ENCODE data around the gene SLCO4A1.

SLCO4A1 gene

DNA sequence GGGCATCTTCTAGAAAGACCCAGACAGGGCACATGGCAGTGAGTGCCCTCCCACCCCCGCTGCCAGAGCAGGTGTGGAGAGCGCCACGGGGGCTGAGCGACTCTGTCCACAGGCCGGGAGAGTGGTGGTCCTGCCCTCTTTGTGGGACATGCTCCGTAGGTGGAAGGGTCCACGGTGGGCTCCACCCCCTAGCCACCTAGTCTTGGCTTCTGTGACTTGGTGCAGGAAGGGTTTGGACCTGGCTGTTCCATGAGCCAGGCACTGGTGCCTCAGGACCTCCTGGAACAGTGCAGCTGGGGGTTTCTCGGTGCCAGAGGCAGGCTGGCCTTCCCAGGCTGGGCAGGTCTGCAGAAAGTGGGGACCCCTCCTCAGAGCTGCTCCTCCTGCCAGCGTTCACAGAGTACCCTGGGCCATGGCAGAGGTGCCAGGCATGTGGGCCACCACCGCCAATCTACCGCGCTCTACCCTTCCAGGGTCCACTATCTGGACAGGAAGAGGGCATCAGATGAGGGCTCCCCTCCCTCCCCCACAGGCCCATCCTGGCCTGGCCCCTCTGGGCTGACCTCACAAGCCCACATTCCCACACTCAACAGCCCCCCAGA, 23.0 kb downstream of the SLCO4A1 start:
- no peak for DNase-seq (ENCODE audit: low read depth)
- no peak for TF ChIP-seq CTCF (conservative IDR thresholded peaks at IDR 0.05; ENCODE audit: low read length)

DNA sequence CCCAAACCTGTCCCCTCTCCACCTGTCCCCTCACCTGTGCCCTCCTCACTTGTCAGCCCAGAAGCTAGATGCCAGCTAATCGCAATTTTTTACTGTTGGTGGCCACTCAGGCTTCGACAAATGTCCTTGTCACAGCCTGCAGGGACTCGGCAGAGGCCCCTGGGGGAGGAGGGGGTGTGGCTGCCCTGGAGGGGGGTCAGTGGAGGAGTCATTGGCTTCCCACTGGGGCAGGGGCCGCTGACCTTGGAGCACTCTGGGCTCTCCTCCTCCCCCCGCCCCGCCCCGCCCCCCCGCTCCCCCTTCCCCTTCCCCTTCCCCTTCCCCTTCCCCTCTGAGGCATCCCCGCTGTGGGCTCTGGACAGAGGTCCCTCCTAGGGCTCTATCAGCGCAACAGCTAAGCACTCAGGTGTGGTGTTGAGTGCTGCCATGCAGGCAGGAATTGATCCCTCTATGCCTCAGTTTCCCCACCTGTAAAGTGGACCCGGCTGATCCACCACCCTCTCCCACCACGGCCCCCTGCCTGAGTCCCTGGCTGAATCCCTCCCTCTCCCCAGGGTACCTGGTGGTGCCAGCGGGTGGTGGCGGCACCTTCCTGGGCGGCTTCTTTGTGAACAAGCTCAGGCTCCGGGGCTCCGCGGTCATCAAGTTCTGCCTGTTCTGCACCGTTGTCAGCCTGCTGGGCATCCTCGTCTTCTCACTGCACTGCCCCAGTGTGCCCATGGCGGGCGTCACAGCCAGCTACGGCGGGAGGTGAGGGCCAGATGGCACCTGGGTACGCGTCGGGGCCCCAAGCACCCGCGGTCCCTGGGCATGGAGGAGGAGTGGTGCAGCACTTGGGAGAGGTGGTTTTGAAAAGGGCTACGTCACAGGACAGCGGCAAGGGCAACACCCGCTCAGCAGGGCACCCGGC, 23.8 kb downstream of the SLCO4A1 start:
- no peak overlapping the region for H3K4me3 ChIP-seq (ENCODE audit: low read length)
- no peak for DNase-seq (ENCODE audit: low read depth)
- no peak for TF ChIP-seq CTCF (conservative IDR thresholded peaks at IDR 0.05; ENCODE audit: low read length)

More for the DNA sequence above, 23.0 kb downstream of the SLCO4A1 start:
- no peak overlapping the region for H3K4me3 ChIP-seq (ENCODE audit: low read length)

DNA sequence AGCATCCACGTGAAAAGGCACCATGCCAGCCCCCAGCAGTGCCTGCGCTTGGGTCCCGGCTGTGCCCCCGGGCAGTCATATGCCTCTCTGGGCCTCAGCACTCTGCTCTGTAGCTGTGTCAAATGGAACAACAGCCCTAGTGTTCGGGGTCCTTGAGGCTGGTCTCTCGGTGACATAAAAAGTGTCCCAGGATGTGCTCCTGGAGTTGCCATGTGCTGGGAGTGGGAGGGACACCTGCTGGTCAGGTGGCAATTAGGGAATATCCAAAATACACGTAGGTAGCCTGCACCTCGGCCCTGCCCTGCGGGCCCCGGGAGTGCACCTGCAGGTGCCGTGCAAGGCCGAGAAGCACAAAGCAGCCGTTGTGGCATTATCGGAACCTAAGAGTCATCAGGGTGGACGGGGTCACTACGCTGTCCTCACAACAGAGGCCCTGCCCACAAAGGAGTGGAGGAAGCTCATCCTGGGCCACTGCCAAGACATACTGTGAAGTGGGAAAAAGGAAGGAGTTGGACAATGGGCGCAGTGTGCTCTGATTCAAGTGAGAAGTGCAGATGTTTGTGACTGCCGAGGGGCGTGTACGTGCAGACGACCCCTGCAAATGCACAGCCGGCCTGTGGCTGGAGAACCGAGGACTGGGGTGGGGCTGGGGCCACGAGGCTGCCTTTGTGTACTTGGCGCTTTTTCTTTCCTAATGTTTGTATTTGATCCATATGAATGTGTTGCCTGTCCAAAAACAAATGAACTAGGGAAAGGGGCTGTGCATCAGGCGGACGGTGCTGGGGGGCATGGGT, 24.6 kb downstream of the SLCO4A1 start:
- no peak overlapping the region for H3K4me3 ChIP-seq (ENCODE audit: low read length)
- DNase-seq (ENCODE audit: low read depth), result no peak
- TF ChIP-seq CTCF (conservative IDR thresholded peaks at IDR 0.05; ENCODE audit: low read length), result no peak

GRCh38 chr20:62667530-62668440, 25.5 kb downstream of the SLCO4A1 start:
- no peak overlapping the region for H3K4me3 ChIP-seq (ENCODE audit: low read length)
- no peak for TF ChIP-seq CTCF (conservative IDR thresholded peaks at IDR 0.05; ENCODE audit: low read length)
- no peak for DNase-seq (ENCODE audit: low read depth)

DNA sequence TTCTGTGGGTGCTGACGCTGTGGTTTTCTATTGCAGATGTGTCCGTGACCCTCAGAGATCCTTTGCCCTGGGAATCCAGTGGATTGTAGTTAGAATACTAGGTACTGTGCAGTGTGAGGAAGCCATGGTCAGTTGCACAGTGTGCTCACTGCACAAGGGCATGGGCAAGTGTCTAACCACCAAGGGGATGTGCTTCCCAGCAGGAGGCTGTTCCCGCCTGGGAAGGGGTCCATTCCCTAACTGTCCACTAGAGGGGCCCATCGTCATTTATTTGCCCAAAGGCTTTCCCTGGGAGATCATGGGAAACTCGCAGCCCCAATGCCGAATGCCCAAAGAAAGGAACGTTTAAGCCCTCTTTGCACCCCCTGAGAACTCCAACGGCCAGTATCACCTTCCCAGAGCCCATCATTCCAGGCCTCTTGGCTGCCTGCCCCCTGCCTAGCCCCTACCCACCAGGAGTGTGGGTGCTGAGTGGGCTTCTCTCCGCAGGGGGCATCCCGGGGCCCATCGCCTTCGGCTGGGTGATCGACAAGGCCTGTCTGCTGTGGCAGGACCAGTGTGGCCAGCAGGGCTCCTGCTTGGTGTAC, 26.2 kb downstream of the SLCO4A1 start:
- peak; percentile 68 for DNase-seq (ENCODE audit: low read depth)
- TF ChIP-seq CTCF (conservative IDR thresholded peaks at IDR 0.05; ENCODE audit: low read length), result peak; percentile 91
- H3K4me3 ChIP-seq (ENCODE audit: low read length), result no peak overlapping the region

GRCh38 chr20:62669249-62669648, 26.9 kb downstream of the SLCO4A1 start:
- DNase-seq (ENCODE audit: low read depth), result no peak
- no peak overlapping the region for H3K4me3 ChIP-seq (ENCODE audit: low read length)
- no peak for TF ChIP-seq CTCF (conservative IDR thresholded peaks at IDR 0.05; ENCODE audit: low read length)
